GM19099 (cell line): Measurements from ENCODE around the gene MX1.

ENCODE experiments used
- POLR2A ChIP-seq: IDR thresholded peaks from 3 replicates; pipeline ENCODE4 v1.6.1; 2011; ENCODE audit warnings: low read depth; ENCODE audit not compliant: insufficient read length; ENCODE audit errors: extremely low read depth

MX1 gene

GRCh38 chr21:41425954-41426675, at the start of gene MX1:
Gene MX1, plus strand, starts transcription at chr21:41426239. Its CDS starts 5,832 bp downstream, at chr21:41432071.
- TF ChIP-seq POLR2A: peak; percentile 99

GRCh38 chr21:41377715-41378114, 48.3 kb upstream of the MX1 start:
- no peak for TF ChIP-seq POLR2A

- TF ChIP-seq POLR2A: no peak
These were observed 47.2 kb upstream of the MX1 start for GRCh38 chr21:41378849-41379248.

- TF ChIP-seq POLR2A: no peak
These were observed 46.1 kb upstream of the MX1 start for GRCh38 chr21:41379901-41380300.

GRCh38 chr21:41381731-41382130, 44.3 kb upstream of the MX1 start:
- no peak for TF ChIP-seq POLR2A

- no peak for TF ChIP-seq POLR2A
These were observed 38.8 kb upstream of the MX1 start for GRCh38 chr21:41387042-41387819.

GRCh38 chr21:41387824-41388223, 38.2 kb upstream of the MX1 start:
- TF ChIP-seq POLR2A: no peak

- TF ChIP-seq POLR2A: no peak
These were observed 37.8 kb upstream of the MX1 start for GRCh38 chr21:41388259-41388658.

- TF ChIP-seq POLR2A: no peak
These were observed 35.9 kb upstream of the MX1 start for GRCh38 chr21:41390043-41390639.

- no peak for TF ChIP-seq POLR2A
These were observed 32.1 kb upstream of the MX1 start for GRCh38 chr21:41393876-41394465.

GRCh38 chr21:41396558-41397075, 29.4 kb upstream of the MX1 start:
- no peak for TF ChIP-seq POLR2A

- no peak for TF ChIP-seq POLR2A
These were observed 28.6 kb upstream of the MX1 start for GRCh38 chr21:41397471-41397891.

GRCh38 chr21:41398251-41398650, 27.8 kb upstream of the MX1 start:
- no peak for TF ChIP-seq POLR2A

GRCh38 chr21:41398831-41399230, 27.2 kb upstream of the MX1 start:
- TF ChIP-seq POLR2A: no peak

GRCh38 chr21:41399246-41399800, 26.7 kb upstream of the MX1 start:
- TF ChIP-seq POLR2A: no peak
